ENCODE measurements around the gene MBD2.

Gene MBD2

DNA sequence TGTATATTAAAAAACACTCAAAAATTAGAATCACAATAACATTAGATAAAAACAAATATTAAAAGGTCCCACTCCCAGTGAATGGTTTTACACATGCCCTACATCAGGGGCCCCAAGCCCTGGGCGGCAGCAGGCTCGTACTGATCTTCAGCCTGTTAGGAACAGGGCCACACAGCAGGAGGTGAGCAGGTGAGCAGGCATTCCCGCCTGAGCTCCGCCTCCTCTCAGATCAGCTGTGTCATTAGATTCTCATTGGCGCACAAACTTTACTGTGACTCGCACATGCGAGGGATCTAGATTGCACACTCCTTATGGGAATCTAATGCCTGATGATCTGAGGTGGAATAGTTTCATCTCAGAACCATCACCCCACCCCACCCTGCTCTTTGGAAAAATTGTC, 74.2 kb downstream of the MBD2 start:
- no peak for DNase-seq (ENCODE audit: low spot score)

DNA sequence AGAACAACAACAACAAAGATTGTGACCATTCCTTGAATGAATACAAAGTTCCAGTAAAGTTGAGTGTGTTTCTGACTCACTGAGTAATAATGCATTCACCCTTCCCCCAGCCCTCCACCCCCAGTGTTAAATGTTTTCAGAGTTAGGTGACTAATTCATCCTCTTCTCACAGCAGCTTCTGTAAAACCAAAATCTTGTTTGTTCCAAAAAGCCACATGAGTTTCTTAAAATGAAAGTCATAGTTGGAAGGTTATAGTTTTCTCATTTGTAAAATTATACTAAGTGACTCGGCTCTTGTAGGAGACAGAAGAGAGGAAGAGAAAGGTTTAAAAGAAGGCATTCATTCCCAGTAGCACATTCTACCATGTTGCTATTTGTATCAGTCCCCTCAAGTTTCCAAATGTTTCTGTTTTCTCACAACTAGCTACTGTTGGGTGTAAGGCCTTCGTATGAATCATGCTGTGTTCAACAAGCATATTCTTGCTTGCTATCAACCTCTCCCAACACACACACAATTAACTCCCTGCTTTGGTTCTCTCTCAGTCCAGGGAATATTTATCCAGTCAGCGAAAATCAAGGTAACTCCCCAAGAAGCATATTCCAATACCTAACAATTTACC, 75.3 kb downstream of the MBD2 start:
- DNase-seq (ENCODE audit: low spot score) = peak; percentile 96

DNA sequence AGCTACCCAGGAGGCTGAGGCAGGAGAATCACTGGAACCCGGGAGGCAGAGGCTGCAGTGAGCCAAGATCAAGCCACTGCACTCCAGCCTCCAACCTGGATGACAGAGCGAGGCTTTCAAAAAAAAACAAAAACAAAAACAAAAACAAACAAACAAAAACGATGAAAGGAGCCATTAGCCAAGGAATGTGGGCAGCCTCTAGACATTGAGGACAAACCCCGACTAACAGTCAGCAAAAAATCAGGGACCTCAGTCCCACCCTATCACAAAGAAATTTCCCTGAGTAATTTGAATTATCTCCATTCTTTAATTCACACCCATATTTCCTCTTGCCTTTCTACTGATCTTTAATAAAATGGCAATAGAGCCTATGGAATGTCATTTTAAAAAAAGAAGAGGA, 75.8 kb downstream of the MBD2 start:
- DNase-seq (ENCODE audit: low spot score) = no peak

DNA sequence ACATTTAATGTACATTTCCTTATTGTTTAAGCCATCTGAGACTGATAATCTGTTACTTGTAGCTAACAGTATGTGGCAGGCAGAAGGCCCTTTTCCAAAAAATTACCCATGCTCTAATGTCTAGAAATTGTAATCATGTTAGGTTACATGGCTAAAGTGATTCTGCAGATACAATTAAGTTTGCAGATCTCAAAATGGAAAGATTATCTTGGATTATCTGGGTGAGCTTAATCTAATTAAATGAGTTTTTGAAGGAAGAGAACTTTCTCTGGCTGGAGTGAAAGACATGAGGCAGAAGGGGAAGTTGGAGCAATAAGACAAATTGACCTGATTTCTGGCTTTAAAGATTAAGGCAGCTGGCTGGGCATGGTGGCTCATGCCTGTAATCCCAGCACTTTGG, 76.3 kb downstream of the MBD2 start:
- no peak for DNase-seq (ENCODE audit: low spot score)

DNA sequence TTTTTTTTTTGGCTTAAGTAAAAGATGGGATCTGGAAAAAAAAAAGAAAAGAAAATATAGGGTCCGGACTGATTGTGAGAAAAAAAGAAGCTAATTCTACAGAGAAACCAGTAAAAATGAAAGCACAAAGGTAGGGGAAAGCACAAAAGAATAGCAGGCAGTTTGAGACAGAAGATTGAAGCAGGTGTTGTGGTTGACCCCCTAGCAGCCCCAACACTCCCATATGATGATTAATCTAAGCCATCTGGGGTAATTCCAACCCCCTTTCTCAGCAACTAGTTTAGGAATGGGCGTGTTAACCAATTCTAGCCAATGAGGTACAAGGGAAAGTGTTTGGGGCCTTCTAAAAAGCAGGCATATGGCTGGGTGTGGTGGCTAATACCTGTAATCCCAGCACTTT, 77.0 kb downstream of the MBD2 start:
- DNase-seq (ENCODE audit: low spot score) = no peak

DNA sequence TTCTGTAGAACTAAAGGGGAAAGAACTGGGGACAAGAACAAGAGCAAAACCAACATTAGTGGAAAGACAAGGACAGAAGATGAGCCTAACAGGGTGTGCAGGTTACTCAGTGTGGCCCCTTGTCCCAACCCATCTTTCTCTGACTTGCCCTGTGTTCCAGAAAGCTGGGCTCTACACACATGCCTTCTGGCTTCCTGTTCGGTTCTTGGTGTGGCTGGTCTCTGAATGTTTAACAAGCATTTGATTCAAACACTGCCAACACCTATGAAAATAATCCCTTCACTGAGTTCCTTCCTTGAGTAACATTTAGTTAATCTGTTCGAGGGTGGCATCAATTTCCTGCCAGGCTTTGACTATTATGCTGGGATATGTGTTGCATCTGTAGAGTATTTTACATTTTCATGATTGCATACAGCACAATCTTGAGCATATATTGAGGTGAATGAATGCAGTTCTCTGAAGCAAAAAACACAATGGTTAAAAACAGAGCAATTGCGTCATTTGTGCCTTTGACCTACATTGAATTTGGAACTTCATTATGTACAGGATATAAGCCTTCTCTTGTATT, 83.3 kb downstream of the MBD2 start:
- DNase-seq (ENCODE audit: low spot score) = no peak

DNA sequence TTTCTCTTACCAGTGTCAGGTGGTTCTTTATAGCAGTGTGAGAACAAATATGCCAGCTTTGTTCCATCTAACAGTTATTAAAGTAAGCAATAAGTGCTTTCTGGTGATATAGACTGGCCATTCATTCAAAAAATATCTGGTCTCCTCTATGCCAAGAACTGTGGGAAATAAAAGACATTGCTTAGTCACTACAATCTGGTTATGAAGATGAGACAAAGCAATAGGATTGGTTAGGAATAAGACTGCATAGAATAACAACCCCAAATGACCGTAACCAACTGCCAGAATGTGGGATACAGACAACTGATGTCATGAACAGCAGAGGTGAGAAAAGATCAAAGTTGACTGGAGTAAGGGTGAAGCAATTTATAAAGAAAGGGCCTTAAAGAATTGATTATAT, 83.8 kb downstream of the MBD2 start:
- no peak for DNase-seq (ENCODE audit: low spot score)

DNA sequence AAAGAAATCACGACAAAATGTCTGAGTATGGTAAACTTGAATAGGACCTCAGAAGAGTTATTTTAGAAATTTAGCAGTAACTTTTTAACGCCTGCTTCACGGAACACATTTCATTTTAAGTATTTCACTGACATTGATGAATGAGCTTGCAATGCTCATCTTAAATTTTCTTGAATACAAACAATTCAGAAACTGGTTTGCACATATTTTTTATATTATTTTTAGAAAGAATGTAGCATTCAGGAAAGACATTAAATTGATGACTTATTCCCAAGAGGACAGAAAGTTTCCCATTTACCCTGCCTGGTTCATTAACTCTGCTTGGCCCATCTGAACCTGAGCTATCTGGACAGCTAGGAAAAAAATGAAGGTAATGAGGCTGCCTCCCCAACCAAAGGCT, 89.3 kb downstream of the MBD2 start:
- DNase-seq (ENCODE audit: low spot score) = no peak

DNA sequence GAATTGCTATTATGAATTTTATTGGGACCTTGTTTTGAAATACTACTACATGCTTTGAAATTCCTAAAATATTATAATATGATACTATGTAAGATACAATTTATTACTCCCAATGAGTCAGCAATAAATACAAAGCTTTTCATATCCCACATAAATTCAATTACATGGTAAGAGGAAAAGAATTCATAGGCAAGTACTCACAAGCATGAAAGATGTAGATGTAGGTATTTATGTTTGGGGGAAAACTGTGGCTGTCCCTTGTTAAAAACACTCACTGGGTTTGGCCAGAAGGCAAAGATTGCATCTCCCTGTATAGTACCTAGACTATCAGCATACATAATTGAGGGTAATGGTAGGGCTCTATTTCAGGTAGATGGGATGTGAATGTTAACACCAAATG, 90.4 kb downstream of the MBD2 start:
- DNase-seq (ENCODE audit: low spot score) = no peak

DNA sequence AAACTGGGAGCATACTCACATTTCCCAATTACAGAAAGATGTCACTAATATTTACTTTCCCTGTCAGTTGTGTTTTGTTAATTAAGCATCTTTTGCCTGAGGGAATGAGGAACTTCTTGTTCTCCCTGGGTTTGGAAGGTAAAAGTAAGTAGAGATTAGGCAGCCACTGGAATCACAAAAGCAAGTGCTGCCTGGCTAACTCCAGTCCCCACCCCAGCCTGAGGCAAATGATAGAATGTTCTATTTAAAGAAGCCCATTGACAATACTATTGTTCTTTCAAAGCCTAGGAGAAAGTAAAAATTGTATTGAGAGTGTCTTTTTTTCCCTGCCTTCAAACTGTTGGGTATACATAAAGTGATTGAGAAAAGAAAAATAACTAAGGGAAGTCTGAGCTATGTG, 93.8 kb downstream of the MBD2 start:
- no peak for DNase-seq (ENCODE audit: low spot score)

DNA sequence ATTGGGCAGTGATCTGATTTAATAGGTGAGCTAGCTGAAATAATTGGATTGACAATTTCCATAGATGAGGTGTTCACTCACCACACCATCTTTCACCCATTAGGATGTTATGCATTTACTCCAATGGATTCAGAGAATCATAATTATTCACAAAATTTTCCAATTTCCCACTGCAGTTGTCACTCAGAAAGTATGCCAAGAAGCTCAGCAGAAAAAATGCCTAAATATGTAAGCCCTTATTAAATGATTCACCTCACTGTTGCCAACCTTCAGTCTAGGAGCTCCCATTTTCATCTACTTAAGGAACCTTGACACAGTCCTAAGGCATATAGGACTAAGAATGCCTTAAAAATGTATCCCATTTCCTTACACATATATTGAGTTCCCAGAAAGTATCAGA, 94.3 kb downstream of the MBD2 start:
- no peak for DNase-seq (ENCODE audit: low spot score)

DNA sequence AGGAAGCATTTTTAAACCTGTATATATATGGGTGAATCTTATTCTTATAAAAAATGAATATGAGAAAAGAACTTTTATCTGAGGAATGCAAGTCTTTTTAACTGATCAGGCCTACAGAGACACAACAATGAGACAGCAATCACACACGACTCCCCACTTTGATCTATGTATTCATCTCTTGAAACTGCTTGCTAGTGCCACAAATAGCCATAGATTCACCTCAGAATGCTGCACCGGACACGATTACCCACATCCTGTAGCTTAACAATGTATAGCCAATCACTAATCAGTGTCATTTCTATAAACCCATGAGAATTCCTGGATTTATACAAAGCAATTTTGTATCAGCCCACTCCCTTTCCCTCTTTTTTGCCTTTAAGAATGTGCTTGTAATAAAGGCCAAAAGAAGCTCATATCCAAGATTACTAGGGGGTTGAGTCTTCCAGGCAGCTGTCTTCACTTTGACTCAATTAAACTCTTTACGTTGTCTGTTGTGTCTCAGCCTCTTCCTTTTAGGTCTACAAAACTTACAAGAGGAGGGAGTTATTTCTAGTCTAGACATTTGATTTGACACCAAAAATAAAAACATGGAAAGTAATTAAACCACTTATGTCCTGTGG, 94.9 kb downstream of the MBD2 start:
- peak; percentile 38 for DNase-seq (ENCODE audit: low spot score)

DNA sequence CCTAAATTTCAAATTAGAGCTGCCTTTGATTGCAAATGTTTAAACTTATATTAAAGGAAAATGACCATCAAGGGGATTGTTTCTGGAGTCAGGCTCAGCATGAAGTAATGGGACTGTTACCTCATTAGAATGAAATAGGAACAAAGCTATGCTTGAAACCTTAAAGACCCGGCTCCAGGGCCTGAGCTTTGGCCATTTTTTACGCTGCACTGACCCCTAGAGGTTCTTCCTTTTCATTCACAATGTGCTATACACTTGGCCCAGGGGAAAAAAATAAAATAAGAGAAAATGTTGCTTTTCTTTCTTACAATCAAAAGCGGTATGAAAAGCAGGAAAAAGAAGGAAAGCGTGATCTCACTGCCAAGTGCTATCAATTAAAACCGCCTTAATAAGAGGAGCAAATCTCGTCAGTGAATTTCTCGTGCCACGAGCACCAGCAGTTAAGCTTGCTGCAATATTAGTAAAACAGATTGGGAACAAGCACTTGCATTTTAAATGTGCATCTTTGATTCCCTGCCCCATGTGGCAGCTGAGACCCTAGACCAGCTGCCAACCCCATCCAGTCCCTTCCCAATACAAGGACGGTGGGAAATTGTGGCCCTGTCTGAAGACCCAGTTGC, 96.6 kb downstream of the MBD2 start:
- DNase-seq (ENCODE audit: low spot score) = peak; percentile 52

DNA sequence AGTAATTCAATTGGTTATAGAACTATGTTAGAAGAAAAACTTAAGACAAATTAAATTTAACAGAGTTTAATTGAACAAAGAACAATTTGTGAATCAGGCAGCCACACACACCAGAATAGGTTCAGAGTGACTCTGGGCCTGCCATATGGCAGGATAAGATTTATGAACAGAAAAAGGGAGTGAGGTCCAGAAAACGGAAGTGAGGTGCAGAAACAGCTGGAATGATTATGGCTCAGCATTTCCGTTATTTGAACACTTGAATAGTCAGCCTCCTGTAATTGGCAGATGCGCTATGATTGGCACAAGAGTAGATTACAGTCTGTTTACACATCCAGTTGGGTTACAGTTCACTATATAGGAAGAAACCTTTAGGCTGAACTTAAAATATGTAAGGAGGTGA, 99.0 kb downstream of the MBD2 start:
- DNase-seq (ENCODE audit: low spot score) = peak; percentile 47

DNA sequence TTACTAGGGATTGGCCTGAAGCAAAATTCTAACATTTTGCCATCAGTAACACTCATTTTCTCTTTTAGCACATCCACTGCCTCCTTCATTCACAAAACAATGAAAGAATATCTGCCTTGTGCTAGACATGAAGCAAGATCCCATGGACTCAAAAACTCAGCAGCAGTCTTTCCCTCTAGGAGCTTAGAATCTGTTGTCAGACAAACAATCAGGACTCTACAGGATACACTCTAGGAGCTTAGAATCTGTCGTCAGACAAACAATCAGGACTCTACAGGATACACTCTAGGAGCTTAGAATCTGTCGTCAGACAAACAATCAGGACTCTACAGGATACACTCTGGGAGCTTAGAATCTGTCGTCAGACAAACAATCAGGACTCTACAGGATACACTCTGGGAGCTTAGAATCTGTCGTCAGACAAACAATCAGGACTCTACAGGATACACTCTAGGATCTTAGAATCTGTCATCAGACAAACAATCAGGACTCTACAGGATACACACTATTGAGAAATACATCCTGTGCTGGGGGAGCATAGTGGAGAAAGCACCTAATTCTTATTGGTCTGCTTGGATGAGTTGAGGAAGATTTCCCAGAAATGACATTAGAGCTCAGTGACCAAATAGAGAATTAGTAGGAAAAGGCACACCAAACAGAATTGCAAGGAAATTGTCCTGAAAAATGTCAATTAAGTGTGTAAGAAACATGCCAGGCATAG, 100.6 kb downstream of the MBD2 start:
- DNase-seq (ENCODE audit: low spot score) = peak; percentile 66

DNA sequence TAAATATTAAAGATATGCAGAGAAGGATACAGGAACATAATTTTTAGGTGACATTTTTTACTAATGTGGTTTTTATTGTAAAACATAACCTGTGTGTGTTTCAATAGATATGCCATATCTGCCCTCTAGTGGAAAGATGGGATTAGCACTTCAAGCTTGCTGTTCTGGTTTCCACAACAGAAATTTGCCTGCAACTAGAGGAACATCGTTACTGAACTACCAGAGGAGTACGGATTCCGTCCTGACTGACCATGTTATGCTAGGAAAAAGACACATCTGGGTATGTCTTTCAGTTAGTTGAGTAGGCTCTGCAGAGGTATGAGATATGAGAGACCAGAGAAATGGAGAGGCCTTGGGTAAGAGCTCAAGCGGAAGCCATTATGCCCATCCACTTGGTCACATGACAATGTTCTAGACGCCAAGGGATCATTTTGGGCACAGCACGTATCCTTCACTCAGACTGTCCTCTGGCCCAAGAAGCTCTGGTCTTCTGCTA, 104.9 kb downstream of the MBD2 start:
- peak; percentile 65 for DNase-seq (ENCODE audit: low spot score)

DNA sequence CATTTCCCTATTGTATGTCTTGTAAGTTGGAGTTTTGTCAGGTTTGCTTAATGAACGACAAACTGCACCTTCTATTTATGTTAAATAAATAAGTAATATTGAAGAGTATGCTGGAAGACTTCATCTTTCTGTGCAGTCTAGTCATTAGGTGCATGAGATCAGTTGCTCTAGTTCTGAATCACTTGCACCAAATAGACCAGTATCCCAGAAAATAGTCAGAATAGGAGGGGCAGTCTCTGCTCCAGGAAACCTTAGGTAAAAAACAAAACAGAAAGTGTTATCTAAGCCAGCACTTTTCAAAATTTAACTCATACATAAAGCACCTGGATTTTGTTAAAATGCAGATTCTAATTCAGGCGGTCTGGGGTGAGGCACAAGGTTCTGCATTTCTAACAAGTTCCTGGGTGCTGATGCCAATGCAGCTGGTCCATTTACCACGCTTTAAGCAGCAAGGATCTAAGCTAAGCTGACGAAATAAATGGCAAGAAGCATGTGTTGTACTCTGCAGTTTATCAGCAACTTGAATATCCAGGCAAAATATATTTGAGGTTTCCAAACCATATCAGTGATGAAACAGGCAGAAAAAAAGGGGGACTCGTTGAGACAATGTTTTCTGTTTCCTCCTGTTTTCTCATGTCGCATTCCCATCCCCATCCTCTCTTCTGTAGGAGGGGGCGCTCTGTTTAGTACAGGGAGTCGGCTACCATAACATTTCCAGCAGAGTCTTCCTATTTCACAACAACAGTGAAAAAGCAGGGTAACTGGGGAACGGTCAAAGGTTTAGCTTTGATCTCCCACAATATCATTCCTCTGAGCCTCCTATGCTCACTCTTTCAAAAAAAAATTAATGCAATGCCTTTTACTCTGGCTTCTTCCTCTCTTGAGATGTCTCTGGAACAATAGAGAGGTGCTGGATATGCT, 106.4 kb downstream of the MBD2 start:
- no peak for DNase-seq (ENCODE audit: low spot score)

DNA sequence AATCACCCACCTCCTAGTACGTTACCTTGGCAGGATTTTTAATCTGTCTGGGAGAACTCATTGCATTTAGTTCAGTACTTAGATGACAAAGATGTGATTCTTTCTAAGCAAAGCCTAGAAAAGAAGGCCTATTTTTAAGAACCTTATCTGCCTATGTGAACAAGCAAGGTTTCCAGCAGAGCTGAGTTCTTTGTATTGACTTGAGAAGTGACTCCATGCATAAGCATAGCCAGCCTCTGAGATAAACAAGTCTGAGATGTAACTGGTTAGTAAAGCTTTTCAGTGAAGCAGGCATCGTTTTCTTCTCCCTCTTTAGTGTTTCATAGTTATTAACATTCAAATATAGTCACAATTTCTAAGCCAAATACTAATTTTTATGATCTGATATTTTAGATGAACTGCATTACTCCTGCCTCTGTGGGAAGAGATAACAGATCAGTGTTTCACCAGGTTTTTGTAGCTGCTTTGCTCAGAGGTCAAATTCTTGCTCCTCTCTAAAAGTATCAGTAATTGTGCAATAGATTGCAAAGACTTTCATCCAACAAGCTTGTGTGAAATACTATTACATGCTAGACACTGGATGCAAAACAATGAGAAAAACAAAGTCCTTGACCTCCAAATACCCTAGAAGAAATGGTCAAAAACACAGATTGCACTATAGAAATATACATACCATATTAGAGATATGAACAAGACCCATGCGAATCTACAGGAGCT, 107.8 kb downstream of the MBD2 start:
- DNase-seq (ENCODE audit: low spot score) = no peak

DNA sequence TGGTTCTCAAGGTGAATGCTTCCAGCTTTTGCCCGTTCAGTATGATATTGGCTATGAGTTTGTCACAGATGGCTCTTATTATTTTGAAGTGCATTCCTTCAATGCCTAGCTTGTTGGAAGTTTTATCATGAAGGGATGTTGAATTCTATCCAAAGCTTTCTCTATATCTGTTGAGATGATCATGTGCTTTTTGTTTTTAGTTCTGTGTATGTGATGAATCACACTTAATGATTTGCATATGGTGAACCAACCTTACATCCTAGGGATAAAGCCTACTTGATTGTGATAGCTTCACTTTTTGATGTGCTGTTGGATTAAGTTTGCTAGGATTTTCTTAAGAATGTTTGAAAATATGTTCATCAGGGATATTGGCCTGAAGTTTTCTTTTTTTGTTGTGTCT, 112.1 kb downstream of the MBD2 start:
- DNase-seq (ENCODE audit: low spot score) = no peak

DNA sequence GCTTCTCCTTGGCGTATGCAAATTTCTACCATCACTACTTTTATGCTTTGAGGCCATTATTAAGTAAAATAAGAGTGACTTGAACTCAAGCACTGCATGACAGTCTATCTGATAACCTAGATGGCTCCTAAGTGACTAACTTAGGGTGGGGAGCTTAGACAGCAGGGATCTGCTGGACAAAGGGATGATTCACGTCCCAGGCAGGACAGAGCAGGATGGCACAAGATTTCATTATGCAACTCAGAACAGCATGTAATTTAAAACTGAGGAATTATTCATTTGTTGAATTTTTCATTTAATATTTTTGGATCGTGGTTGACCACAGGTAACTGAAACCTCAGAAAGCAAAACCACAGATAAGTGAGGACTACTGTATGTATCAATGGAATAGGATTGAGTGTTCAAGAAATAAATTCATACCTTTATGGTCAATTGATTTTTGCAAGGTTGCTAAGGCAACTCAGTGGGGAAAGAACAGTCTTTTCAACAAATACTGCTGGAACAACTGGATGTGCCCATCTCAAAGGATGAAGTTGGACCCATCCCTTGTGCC, 115.3 kb downstream of the MBD2 start:
- DNase-seq (ENCODE audit: low spot score) = no peak

DNA sequence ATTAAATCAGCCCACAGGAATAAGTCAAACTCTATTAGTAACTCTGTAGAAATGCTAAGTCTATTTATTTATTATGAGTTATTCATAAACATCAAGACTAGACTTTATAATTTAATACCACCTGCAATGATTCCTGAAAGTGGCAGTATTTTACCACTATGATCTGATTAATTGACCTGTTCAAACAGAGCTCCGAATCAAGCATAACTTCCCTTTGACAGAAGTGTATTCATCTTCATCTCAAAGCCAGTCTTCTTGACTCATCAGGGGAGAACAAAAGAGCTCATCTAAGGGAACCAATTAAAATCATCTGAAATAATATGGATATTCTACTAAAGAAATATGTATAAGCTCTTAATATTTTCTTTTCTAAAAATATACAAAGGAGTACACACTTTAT, 122.3 kb downstream of the MBD2 start:
- no peak for DNase-seq (ENCODE audit: low spot score)
